SK-N-SH treated with all-trans-retinoic acid at 6 μM for 48 hours (cell line): ENCODE results near the gene KCNA5.

Source experiments
- ATAC-seq: fragments of 200-7000 bp; cut with Tn5 transposase; 3 replicates; pipeline ENCODE4 v1.9.1; 2020; ENCODE audit warnings: mild to moderate bottlenecking, moderate library complexity
- ARNTL ChIP-seq: fragments of 450-650 bp; formaldehyde crosslinking; IDR thresholded peaks from 2 replicates; pipeline ENCODE4 v1.5.0; 2020; ENCODE audit warnings: low read depth, mild to moderate bottlenecking, moderate library complexity, borderline replicate concordance
- CREB5 ChIP-seq: fragments of 250-450 bp; sonication (Bioruptor Pico); IDR thresholded peaks from 2 replicates; pipeline ENCODE4 v1.5.1; 2020; ENCODE audit warnings: low read depth, mild to moderate bottlenecking, moderate library complexity
- CSDC2 ChIP-seq: fragments of 250-450 bp; sonication (Bioruptor Pico); IDR thresholded peaks from 2 replicates; pipeline ENCODE4 v1.5.0; 2020; ENCODE audit warnings: mild to moderate bottlenecking, moderate library complexity
- CSRNP3 ChIP-seq: fragments of 250-450 bp; sonication (Bioruptor Pico); IDR thresholded peaks from 2 replicates; pipeline ENCODE4 v1.5.1; 2021; ENCODE audit warnings: mild to moderate bottlenecking, moderate library complexity
- ESRRG ChIP-seq: fragments of 250-450 bp; sonication (Bioruptor Pico); IDR thresholded peaks from 2 replicates; pipeline ENCODE4 v1.6.1; 2021; ENCODE audit warnings: mild to moderate bottlenecking
- GLIS3 ChIP-seq: fragments of 250-450 bp; sonication (Bioruptor Pico); IDR thresholded peaks from 2 replicates; pipeline ENCODE4 v1.5.0; 2020; ENCODE audit warnings: mild to moderate bottlenecking, moderate library complexity
- ISL1 ChIP-seq: fragments of 250-450 bp; sonication (Bioruptor Pico); IDR thresholded peaks from 2 replicates; pipeline ENCODE4 v2.1.2; 2022; ENCODE audit warnings: mild to moderate bottlenecking, moderate library complexity
- OSR1 ChIP-seq: fragments of 250-450 bp; sonication (Bioruptor Pico); IDR thresholded peaks from 2 replicates; pipeline ENCODE4 v1.8.0; 2022; ENCODE audit warnings: moderate library complexity, mild to moderate bottlenecking, inconsistent platforms
- PATZ1 ChIP-seq: fragments of 250-450 bp; sonication (Bioruptor Pico); IDR thresholded peaks from 2 replicates; pipeline ENCODE4 v1.8.0; 2020; ENCODE audit warnings: mild to moderate bottlenecking, moderate library complexity, borderline replicate concordance
- POU6F1 ChIP-seq: fragments of 250-450 bp; sonication (Bioruptor Pico); IDR thresholded peaks from 2 replicates; pipeline ENCODE4 v1.8.0; 2021; ENCODE audit warnings: low read depth, mild to moderate bottlenecking, moderate library complexity, borderline replicate concordance
- PPARA ChIP-seq: fragments of 250-450 bp; sonication (Bioruptor Pico); IDR thresholded peaks from 2 replicates; pipeline ENCODE4 v1.5.0; 2020; ENCODE audit warnings: mild to moderate bottlenecking, borderline replicate concordance
- RARB ChIP-seq: fragments of 250-450 bp; sonication (Bioruptor Pico); IDR thresholded peaks from 2 replicates; pipeline ENCODE4 v1.8.0; 2021; ENCODE audit warnings: mild to moderate bottlenecking, moderate library complexity
- SNAI2 ChIP-seq: fragments of 250-450 bp; sonication (Bioruptor Pico); IDR thresholded peaks from 2 replicates; pipeline ENCODE4 v1.5.0; 2020; ENCODE audit warnings: mild to moderate bottlenecking, moderate library complexity
- TOX ChIP-seq: fragments of 250-450 bp; sonication (Bioruptor Pico); IDR thresholded peaks from 2 replicates; pipeline ENCODE4 v1.8.0; 2021; ENCODE audit warnings: mild to moderate bottlenecking, moderate library complexity, borderline replicate concordance
- TSHZ2 ChIP-seq: fragments of 250-450 bp; sonication (Bioruptor Pico); IDR thresholded peaks from 2 replicates; pipeline ENCODE4 v1.5.0; 2020; ENCODE audit warnings: mild to moderate bottlenecking, moderate library complexity
- ZC3H10 ChIP-seq: fragments of 250-450 bp; sonication (Bioruptor Pico); IDR thresholded peaks from 2 replicates; pipeline ENCODE4 v1.5.1; 2021; ENCODE audit warnings: mild to moderate bottlenecking, moderate library complexity
- ZFP3 ChIP-seq: fragments of 250-450 bp; sonication (Bioruptor Pico); IDR thresholded peaks from 2 replicates; pipeline ENCODE4 v1.5.0; 2020; ENCODE audit warnings: mild to moderate bottlenecking, moderate library complexity
- ZFP30 ChIP-seq: fragments of 450-650 bp; formaldehyde crosslinking; IDR thresholded peaks from 2 replicates; pipeline ENCODE4 v1.5.0; 2022; ENCODE audit warnings: mild to moderate bottlenecking, moderate library complexity
- ZNF565 ChIP-seq: fragments of 450-650 bp; formaldehyde crosslinking; conservative IDR thresholded peaks from 2 replicates; pipeline ENCODE4 v1.5.0; 2020; ENCODE audit warnings: low read depth, mild to moderate bottlenecking, moderate library complexity
- ZNF70 ChIP-seq: fragments of 450-650 bp; formaldehyde crosslinking; IDR thresholded peaks from 2 replicates; pipeline ENCODE4 v1.5.0; 2020; ENCODE audit warnings: mild to moderate bottlenecking, moderate library complexity
- ZNF8 ChIP-seq: fragments of 450-650 bp; formaldehyde crosslinking; IDR thresholded peaks from 2 replicates; pipeline ENCODE4 v1.5.0; 2020; ENCODE audit warnings: mild to moderate bottlenecking, moderate library complexity

KCNA5 gene

GRCh38 chr12:5066251-5066650, 22.6 kb downstream of the KCNA5 start (continued):
- no peak for TF ChIP-seq POU6F1 (CRISPR knock-in tag)
- no peak for TF ChIP-seq CSDC2 (CRISPR knock-in tag)
- TF ChIP-seq, all 23 proteins: peak for 0

GRCh38 chr12:5068126-5068525, 24.4 kb downstream of the KCNA5 start:
- TF ChIP-seq ZC3H10 (no peak), SNAI2 (CRISPR knock-in tag) (no peak), ZFP30 (CRISPR knock-in tag) (no peak), RARB (CRISPR knock-in tag) (no peak), CSRNP3 (CRISPR knock-in tag) (no peak), TOX (CRISPR knock-in tag) (no peak), POU6F1 (CRISPR knock-in tag) (no peak), TSHZ2 (CRISPR knock-in tag) (no peak), OSR1 (no peak), PATZ1 (CRISPR knock-in tag) (no peak), ZNF70 (CRISPR knock-in tag) (no peak), ZFP3 (CRISPR knock-in tag) (no peak), ZNF565 (CRISPR knock-in tag) (no peak)
- no peak for ATAC-seq

GRCh38 chr12:5068619-5069018, 24.9 kb downstream of the KCNA5 start:
- ATAC-seq = no peak
- no peak for TF ChIP-seq ARNTL (CRISPR knock-in tag)
- no peak for TF ChIP-seq CSDC2 (CRISPR knock-in tag)
- no peak for TF ChIP-seq SNAI2 (CRISPR knock-in tag)
- no peak for TF ChIP-seq TOX (CRISPR knock-in tag)
- TF ChIP-seq GLIS3 = no peak
- no peak for TF ChIP-seq ZNF70 (CRISPR knock-in tag)
- TF ChIP-seq PPARA = no peak
- TF ChIP-seq ZNF8 (CRISPR knock-in tag) = no peak
- no peak for TF ChIP-seq OSR1
- no peak for TF ChIP-seq ZNF565 (CRISPR knock-in tag)
- TF ChIP-seq ZFP30 (CRISPR knock-in tag) = no peak
- TF ChIP-seq, all 23 proteins: peak for 0

- no peak for ATAC-seq
- TF ChIP-seq ZFP30 (CRISPR knock-in tag) (no peak), ZNF70 (CRISPR knock-in tag) (no peak), PPARA (no peak), POU6F1 (CRISPR knock-in tag) (no peak), PATZ1 (CRISPR knock-in tag) (no peak), ESRRG (CRISPR knock-in tag) (no peak), SNAI2 (CRISPR knock-in tag) (no peak), ZNF8 (CRISPR knock-in tag) (no peak), CREB5 (CRISPR knock-in tag) (no peak), CSDC2 (CRISPR knock-in tag) (no peak), GLIS3 (no peak), OSR1 (no peak), ZNF565 (CRISPR knock-in tag) (no peak), ISL1 (CRISPR knock-in tag) (no peak)
Measured at GRCh38 chr12:5070090-5070489, 26.4 kb downstream of the KCNA5 start.
